ENCODE results near the gene NAB2.

DNA sequence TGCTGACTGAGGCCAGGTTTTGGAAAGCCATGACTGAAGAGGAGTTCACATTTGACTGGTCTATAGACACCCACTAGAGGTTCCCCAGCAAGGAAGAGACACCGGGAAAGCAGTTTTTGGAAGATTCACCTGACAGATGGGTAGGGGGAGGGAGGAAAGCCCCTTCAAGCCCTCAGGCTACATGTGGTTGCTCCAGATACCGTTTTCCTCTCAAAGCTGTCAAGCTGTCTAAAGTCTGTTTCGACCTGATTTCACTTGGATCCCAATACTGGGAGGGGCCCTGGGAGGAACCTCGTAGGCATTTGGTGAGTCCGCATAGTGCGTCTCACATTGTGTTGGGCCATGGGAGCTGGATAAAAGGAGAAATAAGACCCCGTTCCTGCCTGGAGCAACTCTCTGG lies 37.6 kb downstream of the NAB2 start:
- no peak for TF ChIP-seq EP300 (IDR thresholded peaks at IDR 0.05)
- no peak for TF ChIP-seq POLR2A (IDR thresholded peaks at IDR 0.05)
- TF ChIP-seq POLR2AphosphoS5 (IDR thresholded peaks at IDR 0.05) = no peak
